Measurements from ENCODE around the gene MRGPRG.

DNA sequence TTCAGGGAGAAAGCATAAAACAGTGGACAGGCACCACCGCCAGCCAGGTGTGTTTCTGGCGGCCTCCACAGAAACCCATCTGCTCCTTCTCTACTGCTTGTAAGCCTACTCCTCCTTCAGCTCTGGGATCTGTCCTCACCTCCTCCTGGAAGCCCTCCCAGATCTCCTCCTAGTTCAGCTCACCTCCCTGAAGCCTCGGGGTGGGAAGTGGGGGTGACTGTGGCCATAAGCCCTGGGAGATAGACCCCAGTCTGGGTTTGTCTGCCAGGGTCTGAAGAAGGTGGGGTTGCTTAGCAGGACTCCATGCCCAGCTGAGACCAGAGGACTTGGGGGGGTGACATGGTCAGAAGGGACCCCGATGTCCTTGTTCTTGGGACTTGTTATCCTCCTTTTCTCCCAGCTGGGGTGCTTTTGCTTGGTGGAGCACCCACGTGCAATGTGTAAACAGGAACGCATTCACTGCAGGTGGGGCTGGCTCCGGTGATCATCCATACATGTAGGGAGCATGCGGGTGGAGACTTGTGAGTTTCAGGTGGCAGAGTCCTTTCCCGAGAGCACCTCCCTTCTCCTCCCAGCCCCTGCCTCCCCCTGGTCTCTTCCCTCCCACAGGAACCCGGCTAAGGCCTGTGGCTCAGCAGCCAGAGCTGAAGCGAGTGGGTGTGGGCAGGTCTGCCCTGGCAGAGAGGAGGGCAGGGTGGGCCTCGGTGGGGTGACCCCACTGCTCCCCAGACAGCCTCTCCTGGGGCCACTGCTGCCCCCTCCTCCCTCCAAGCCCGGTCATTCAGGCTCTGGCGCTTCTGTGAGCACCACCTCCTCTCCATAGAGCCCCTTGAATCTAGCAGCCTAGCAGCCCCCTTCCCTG, 25.9 kb downstream of the MRGPRG start:
- TF ChIP-seq, protein P1, sequence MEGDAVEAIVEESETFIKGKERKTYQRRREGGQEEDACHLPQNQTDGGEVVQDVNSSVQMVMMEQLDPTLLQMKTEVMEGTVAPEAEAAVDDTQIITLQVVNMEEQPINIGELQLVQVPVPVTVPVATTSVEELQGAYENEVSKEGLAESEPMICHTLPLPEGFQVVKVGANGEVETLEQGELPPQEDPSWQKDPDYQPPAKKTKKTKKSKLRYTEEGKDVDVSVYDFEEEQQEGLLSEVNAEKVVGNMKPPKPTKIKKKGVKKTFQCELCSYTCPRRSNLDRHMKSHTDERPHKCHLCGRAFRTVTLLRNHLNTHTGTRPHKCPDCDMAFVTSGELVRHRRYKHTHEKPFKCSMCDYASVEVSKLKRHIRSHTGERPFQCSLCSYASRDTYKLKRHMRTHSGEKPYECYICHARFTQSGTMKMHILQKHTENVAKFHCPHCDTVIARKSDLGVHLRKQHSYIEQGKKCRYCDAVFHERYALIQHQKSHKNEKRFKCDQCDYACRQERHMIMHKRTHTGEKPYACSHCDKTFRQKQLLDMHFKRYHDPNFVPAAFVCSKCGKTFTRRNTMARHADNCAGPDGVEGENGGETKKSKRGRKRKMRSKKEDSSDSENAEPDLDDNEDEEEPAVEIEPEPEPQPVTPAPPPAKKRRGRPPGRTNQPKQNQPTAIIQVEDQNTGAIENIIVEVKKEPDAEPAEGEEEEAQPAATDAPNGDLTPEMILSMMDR (IDR thresholded peaks at IDR 0.05): no peak
- no peak for TF ChIP-seq POLR2A (IDR thresholded peaks at IDR 0.05)

All from heart left ventricle (tissue), 13 donors.